Hematopoietic multipotent progenitor cell treated with erythropoietin and hydrocortisone succinate and interleukin-3 and kit ligand, for 6 days (in vitro differentiated cells): ENCODE data around the gene PCDH1.
"Not testable (repeated sequence)": the region's sequence is repeated elsewhere in the genome, so short reads cannot be mapped to it uniquely, and the experiment has no call there.

Experiments used
- DNase-seq: peaks from one replicate; pipeline ENCODE4 v3.0.0-alpha.2; 2015

The PCDH1 gene

GRCh38 chr5:141897425-141897824 is 19.2 kb upstream of the PCDH1 start:
- no peak for DNase-seq

GRCh38 chr5:141890429-141890828 is 12.2 kb upstream of the PCDH1 start:
- not testable (repeated sequence) for DNase-seq

- no peak for DNase-seq
Measured at GRCh38 chr5:141889282-141889871, 11.2 kb upstream of the PCDH1 start.

DNA sequence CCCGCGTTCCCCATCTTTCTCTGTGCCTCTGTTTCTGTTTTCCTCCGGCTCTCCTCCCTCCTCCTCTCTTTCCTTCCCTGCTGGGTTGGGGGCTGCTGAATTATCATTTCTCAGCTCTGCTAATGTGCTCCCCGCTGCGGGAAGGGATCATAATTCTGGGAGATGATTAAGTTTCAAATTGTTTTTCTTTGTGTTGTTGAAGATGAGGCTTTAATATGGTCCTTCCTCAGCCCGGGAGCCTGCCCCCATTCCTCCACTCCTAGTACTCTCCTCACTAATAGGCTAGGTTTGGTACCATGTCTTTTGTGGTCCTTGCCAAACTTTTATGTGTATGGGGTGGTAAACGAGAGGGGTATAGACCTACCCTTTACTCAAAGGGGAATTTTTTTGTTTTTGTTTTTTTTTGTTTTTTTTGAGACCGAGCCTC is 5.7 kb upstream of the PCDH1 start:
- DNase-seq = no peak

GRCh38 chr5:141883184-141883891 is 5.1 kb upstream of the PCDH1 start:
- peak; percentile 56 for DNase-seq

- DNase-seq = no peak
Measured at GRCh38 chr5:141882594-141883183, 4.5 kb upstream of the PCDH1 start.

GRCh38 chr5:141881886-141882285 is 3.7 kb upstream of the PCDH1 start:
- no peak for DNase-seq

DNA sequence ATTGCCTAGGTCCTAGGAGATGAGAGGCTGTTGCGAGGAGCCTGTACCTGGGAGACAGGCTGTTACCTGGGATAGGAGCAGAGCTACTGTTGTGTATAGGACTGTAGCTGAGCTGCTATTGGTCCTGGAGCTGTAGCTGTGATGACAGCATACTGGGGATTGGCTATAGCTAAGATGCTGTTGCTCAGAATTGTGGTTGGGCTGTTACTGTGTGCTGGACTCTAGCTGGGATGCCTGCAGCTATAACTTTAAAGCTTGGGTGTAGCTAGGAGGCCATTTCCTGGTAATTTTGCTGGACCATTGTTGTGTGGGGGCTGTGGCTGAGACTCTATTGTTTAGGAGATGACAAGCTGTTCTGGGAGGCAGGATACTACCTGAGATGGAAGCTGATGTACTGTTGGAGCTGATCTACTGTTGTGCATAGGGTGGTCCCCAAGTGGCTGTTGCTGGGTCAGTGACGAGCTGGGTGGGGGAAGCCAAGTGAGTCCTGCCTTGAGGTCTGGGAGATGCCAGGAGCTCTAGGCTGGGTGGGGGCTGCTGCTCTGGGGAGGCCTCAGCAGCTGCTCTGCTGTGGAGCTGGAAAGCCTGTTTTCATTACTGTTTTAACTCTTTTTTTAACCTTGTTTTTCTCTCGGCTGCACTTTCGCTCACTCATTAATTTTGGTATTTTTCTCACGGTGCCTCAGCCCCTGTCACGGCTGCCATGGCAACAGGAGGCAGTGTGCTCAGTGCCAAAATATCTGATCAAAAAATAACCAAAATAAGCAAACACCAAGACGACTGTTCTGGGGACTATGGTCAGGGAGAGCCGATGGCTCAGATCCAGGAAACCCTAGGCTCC is 3.0 kb upstream of the PCDH1 start:
- DNase-seq = no peak

GRCh38 chr5:141879941-141880738 is 1.9 kb upstream of the PCDH1 start:
- DNase-seq = no peak

GRCh38 chr5:141879426-141879759 is 1.2 kb upstream of the PCDH1 start:
- DNase-seq = no peak

DNA sequence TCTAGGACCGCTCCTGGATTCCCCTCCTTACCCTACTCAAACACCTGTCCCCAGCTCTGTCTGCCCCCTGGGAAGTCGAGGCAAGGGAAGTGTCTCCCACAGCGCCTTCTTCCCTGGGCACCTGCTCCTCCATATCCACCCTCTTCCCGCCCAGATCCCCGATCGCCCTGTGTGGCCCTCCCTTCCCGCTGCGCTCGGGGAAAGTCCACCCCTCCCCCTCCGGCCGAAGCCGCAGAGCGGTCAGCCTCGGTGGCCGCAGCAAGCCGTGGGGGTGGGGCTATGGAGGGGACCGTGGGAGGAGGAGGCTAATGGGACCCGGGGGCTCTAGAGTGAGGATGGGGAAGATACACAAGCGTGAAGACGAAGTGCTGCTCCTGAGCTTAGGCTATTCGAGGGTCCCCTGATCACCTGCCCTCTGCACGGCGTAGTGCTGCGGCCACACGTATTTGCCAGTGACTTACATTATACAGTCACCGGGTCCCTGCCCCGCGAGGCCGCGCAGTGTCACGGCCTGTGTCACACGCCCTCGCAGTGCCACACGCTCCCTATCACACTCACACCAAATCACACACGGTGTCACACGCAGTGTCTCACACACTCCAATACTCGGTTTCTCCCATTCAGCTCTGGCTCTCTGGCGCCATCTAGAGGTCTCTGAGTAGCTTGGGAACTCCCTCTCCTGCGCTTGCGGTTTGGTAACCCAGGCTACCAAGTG is 658 bp upstream of the PCDH1 start:
- DNase-seq = peak; percentile 97

DNA sequence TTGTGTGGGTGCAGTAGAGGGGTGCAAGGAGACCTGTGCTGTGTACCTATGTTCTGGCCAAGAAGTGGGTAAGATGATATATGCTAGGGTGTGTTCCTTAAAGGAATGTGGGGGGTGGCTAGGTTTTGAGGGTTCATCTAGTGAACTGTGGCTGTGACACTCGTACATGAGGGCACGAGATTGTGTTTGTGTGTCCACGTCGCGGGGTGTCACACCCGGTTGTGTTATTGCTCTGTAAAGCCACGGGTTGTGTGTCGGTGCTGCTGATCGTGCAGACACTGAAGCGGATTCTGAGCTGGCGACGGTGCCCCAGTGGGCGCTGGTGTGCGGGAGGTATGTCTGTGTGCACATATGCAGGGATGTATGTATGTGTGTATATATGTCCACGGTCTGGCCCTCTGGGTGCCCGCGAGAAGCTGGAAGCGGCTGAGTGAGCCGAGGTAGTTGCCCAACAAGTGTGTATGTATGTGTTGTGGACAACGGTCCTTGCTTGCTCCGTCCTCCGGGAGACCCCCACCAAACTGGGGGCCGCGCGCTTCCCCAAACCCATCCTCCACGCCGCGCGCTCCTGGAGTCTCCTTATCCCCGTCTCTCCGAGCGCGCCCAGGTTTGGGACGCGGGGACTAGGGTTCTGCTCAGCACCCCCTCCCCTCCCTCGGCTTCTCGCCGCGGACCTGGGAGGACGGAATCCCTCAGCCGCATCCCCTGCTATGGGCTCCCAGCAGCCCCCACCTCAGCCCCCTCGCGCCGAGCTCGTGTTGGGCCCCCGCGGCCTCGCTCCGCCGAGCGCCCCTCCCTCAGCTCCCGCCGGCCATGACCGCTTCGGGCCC is 639 bp downstream of the PCDH1 start:
- DNase-seq = peak; percentile 22

GRCh38 chr5:141876628-141877355 is 1.4 kb downstream of the PCDH1 start:
- peak; percentile 34 for DNase-seq

DNA sequence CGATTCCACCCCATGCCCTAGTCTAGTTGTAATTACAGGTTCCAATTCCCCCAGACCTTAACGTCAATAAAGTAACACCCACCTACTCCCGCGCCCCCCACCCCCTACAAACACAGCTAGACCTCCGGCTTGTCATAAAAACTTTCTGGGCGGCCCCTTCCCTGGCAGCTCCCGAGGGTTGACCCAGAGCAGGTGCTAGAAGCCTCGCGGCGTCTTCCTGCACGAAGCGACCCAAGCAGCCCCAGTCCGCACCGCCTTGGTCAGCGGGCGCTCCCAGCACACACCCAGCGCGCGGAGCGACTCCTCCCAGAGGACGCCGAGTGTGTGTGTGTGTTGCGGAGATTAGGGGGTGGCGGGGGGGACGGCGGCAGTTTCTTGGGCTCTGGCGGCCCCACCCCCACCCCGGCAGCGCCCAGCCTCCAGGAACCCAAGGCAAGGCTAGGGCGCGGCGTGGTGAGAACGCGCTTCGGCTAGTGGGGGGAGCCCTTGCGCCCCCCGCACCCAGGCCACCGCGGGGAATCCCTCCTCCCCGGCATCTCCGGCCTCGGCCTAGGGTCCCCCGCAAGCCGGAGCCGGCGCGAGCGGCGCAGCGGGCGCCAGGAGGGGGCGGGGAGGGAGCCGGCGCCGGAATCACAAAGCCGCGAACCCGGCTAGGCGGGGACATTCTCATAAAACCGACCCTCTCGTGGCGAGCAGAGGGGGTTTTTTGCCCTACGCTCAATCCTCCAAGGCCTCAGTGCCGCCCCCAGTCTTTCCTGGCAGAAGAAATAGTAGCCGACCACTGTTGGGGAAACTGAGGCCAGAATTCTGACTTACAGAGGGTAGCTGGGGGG is 2.2 kb downstream of the PCDH1 start:
- DNase-seq = peak; percentile 89

DNA sequence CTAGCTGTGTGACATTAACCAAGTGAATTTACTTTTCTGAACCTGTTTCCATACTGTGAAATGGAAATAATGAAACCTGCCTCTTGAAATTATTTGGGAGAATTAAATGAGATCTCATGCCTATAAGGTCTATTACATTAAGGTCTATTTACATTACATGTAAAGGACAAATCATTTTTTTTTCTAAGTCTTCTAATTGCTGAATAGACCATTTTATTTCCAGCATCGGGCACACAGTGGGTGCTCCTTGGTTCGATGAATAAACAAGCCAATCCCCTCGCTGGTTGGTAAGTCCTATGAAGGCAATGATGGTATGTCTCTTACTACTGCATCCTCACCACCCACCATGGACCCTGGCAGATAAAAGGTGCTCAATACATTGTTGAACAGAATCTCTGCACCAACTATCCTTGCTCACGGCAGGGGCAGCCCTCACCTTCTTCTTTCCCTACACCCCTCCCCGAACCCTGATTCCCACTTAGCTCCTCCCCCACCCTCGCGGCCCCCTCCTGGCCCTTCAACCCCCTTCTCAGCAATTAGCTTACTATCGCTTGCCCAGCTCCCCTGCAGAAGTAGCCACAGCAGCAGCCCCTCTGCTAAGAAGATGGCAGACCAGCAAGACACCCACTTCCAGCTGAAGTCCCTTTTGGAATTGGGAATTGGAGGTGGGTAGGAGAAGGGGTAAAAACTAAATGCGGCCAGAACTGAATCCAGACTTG is 3.0 kb downstream of the PCDH1 start:
- DNase-seq = no peak

DNA sequence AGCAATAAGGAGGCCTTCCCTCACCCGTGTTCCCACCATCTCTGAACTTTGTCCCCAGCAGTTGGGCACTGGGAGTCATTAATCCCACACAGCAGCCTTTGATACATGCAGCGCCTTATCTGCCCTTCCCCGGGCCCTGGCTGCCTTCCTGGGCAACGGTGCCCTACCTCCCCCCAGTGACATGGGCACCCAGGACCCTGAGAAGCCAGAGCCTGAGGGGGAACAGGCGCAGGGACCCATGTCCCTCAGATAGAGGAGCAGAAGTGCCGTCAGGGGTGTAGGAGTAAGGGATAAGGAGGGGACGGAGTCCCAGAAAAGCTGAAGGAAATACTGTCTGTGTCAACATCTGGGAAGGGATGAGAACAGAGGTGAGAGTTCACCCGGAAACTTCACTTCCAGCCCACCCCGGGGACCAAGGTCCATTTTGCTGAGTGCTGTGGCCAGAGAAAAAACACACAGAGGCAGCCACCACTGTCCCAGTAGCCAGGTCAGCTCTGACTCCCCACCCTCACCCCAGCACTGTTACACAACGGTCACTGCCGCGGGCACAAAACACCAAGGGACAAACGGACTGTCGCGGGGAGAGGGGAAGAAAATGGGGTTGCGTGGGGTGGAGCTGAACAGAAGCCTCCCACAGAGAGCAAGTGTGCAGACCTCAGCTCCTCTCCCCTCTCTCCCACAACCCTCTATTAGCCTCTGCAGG is 3.8 kb downstream of the PCDH1 start:
- peak; percentile 30 for DNase-seq

- no peak for DNase-seq
Measured at GRCh38 chr5:141873933-141874261, 4.3 kb downstream of the PCDH1 start.
